ENCODE data around the gene OR6Y1. TPM values are rescaled to one million over a fixed set of nuclear protein-coding genes. Genes with fewer than 3 reads are reported as not detected.

Gene OR6Y1
- polyA plus RNA-seq, 1 donor (not counting 4 experiments of a cell fraction or from before 2014, with no cell fraction given), result not detected

DNA sequence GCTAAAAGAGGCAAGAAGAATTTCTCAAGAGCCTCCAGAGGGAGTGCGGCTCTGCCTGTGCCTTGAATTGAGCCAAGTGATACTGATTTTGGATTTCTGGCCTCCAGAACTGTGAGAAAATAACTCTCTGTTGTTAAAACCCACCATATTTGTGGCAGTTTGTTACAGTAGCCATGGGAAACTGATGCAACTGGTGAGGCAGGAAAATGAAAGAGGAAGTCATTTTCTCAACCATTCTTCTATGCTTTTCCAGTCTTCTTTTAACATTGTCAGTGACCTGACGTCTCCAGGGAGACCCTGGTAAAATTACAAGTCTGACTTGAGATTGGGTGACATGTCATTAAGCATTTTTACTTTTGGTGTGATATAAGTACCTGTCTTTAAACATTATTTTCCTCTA, 10.4 kb upstream of the OR6Y1 start:
- Histone ChIP-seq H3K4me1 (ENCODE audit: control insufficient read depth, extremely low read depth, insufficient read depth, low read length) (no peaks in the 10 kb centered on the region), H3K9me3 (ENCODE audit: control insufficient read depth, low read depth, low read length) (no peaks in the 10 kb centered on the region), H3K27me3 (ENCODE audit: control insufficient read depth, extremely low read depth, insufficient read depth, low read length) (no peaks in the 10 kb centered on the region), H3K36me3 (ENCODE audit: control insufficient read depth in 2 of 2, extremely low read depth in 1 of 2, insufficient read depth in 2 of 2, low read length in 2 of 2) (no peaks in the 10 kb centered on the region), H2AFZ (ENCODE audit: control insufficient read depth, low read length) (no peak overlapping the region), H3K4me2 (ENCODE audit: control insufficient read depth, extremely low read depth, insufficient read depth, low read depth, low read length) (no peak overlapping the region), H3K9ac (ENCODE audit: control insufficient read depth, extremely low read depth, insufficient read depth, low read length) (no peak overlapping the region), H3K79me2 (ENCODE audit: control insufficient read depth, insufficient read depth, low read length) (no peaks in the 10 kb centered on the region), H3K9me1 (ENCODE audit: control insufficient read depth, extremely low read depth, insufficient read depth, low read length) (no peaks in the 10 kb centered on the region), H3K4me3 (ENCODE audit: control insufficient read depth in 2 of 3, extremely low read depth in 1 of 3, insufficient read depth in 2 of 3, low read depth in 1 of 3, low read length in 3 of 3) (no peak overlapping the region), H4K20me1 (ENCODE audit: control insufficient read depth, extremely low read depth, insufficient read depth, low read length) (no peaks in the 10 kb centered on the region), H3K27ac (ENCODE audit: control insufficient read depth, insufficient read depth, low read length) (no peak overlapping the region)
- TF ChIP-seq EZH2 (IDR thresholded peaks at IDR 0.05; ENCODE audit: low read length), result no peak
- TF ChIP-seq, protein P1, sequence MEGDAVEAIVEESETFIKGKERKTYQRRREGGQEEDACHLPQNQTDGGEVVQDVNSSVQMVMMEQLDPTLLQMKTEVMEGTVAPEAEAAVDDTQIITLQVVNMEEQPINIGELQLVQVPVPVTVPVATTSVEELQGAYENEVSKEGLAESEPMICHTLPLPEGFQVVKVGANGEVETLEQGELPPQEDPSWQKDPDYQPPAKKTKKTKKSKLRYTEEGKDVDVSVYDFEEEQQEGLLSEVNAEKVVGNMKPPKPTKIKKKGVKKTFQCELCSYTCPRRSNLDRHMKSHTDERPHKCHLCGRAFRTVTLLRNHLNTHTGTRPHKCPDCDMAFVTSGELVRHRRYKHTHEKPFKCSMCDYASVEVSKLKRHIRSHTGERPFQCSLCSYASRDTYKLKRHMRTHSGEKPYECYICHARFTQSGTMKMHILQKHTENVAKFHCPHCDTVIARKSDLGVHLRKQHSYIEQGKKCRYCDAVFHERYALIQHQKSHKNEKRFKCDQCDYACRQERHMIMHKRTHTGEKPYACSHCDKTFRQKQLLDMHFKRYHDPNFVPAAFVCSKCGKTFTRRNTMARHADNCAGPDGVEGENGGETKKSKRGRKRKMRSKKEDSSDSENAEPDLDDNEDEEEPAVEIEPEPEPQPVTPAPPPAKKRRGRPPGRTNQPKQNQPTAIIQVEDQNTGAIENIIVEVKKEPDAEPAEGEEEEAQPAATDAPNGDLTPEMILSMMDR (optimal IDR thresholded peaks at IDR 0.05 in 1 of 3, IDR thresholded peaks at IDR 0.05 in 1 of 3, conservative IDR thresholded peaks at IDR 0.05 in 1 of 3; ENCODE audit: extremely low read depth in 1 of 3, insufficient read depth in 2 of 3, low read length in 3 of 3), result no peak
- DNase-seq (ENCODE audit: low read depth, low spot score), result no peak
- dilution Hi-C loops (cut with MboI; ENCODE audit: extremely low pct_ligation_motif_present, low sequenced_read_pairs), result no loop called here
- FAIRE-seq, result no peak

- no peaks in the 10 kb centered on the region for H3K9me1 ChIP-seq (ENCODE audit: control insufficient read depth, extremely low read depth, insufficient read depth, low read length)
- H3K36me3 ChIP-seq (ENCODE audit: control insufficient read depth in 2 of 2, extremely low read depth in 1 of 2, insufficient read depth in 2 of 2, low read length in 2 of 2), result no peaks in the 10 kb centered on the region
- no peak overlapping the region for H3K4me3 ChIP-seq (ENCODE audit: control insufficient read depth in 2 of 3, extremely low read depth in 1 of 3, insufficient read depth in 2 of 3, low read depth in 1 of 3, low read length in 3 of 3)
- no peak for DNase-seq (ENCODE audit: low read depth, low spot score)
- no peaks in the 10 kb centered on the region for H3K79me2 ChIP-seq (ENCODE audit: control insufficient read depth, insufficient read depth, low read length)
- H3K4me2 ChIP-seq (ENCODE audit: control insufficient read depth, extremely low read depth, insufficient read depth, low read depth, low read length), result no peak overlapping the region
- dilution Hi-C loops (cut with MboI; ENCODE audit: extremely low pct_ligation_motif_present, low sequenced_read_pairs), result no loop called here
- FAIRE-seq, result no peak
- no peaks in the 10 kb centered on the region for H3K27me3 ChIP-seq (ENCODE audit: control insufficient read depth, extremely low read depth, insufficient read depth, low read length)
- H3K4me1 ChIP-seq (ENCODE audit: control insufficient read depth, extremely low read depth, insufficient read depth, low read length), result no peaks in the 10 kb centered on the region
- no peak overlapping the region for H3K9ac ChIP-seq (ENCODE audit: control insufficient read depth, extremely low read depth, insufficient read depth, low read length)
- H3K27ac ChIP-seq (ENCODE audit: control insufficient read depth, insufficient read depth, low read length), result no peak overlapping the region
- TF ChIP-seq, protein P1 (optimal IDR thresholded peaks at IDR 0.05 in 1 of 3, IDR thresholded peaks at IDR 0.05 in 1 of 3, conservative IDR thresholded peaks at IDR 0.05 in 1 of 3; ENCODE audit: extremely low read depth in 1 of 3, insufficient read depth in 2 of 3, low read length in 3 of 3), result no peak
- TF ChIP-seq EZH2 (IDR thresholded peaks at IDR 0.05; ENCODE audit: low read length), result no peak
- no peak overlapping the region for H2AFZ ChIP-seq (ENCODE audit: control insufficient read depth, low read length)
- no peaks in the 10 kb centered on the region for H3K9me3 ChIP-seq (ENCODE audit: control insufficient read depth, low read depth, low read length)
- no peaks in the 10 kb centered on the region for H4K20me1 ChIP-seq (ENCODE audit: control insufficient read depth, extremely low read depth, insufficient read depth, low read length)
Measured at GRCh38 chr1:158563853-158564252, 9.6 kb upstream of the OR6Y1 start.

All from keratinocyte (primary cell).